GM12865 (cell line): ENCODE data around the gene PPT2.
"Not testable (repeated sequence)": the region's sequence is repeated elsewhere in the genome, so short reads cannot be mapped to it uniquely, and the experiment has no call there.

Experiments
- DNase-seq: peaks from one replicate; pipeline ENCODE4 v3.0.0; 2010; ENCODE audit warnings: low read depth
- H3K4me3 ChIP-seq: 2 replicates; pipeline ENCODE4 v1.5.1; 2011; ENCODE audit warnings: mild to moderate bottlenecking, low read depth, low read length, control low read depth
- CTCF ChIP-seq: IDR thresholded peaks from 2 replicates; pipeline ENCODE4 v1.5.1; 2011; ENCODE audit warnings: low read length, control low read depth, low read depth, inconsistent platforms; ENCODE audit not compliant: insufficient read depth; ENCODE audit errors: missing control alignments

Gene PPT2

GRCh38 chr6:32203426-32204267, 49.7 kb downstream of the PPT2 start:
- TF ChIP-seq CTCF: no peak
- DNase-seq: no peak
- no peak overlapping the region for H3K4me3 ChIP-seq

GRCh38 chr6:32204268-32204715, 50.4 kb downstream of the PPT2 start:
- no peak for DNase-seq
- no peak for TF ChIP-seq CTCF
- H3K4me3 ChIP-seq: no peak overlapping the region

- H3K4me3 ChIP-seq: no peak overlapping the region
- no peak for DNase-seq
- no peak for TF ChIP-seq CTCF
Measured at GRCh38 chr6:32208996-32209395, 55.1 kb downstream of the PPT2 start.

- TF ChIP-seq CTCF: no peak
- no peak overlapping the region for H3K4me3 ChIP-seq
- no peak for DNase-seq
Measured at GRCh38 chr6:32210191-32210601, 56.3 kb downstream of the PPT2 start.

GRCh38 chr6:32211432-32211831, 57.5 kb downstream of the PPT2 start:
- not testable (repeated sequence) for DNase-seq, H3K4me3 ChIP-seq

GRCh38 chr6:32212076-32212760, 58.3 kb downstream of the PPT2 start:
- DNase-seq: no peak
- no peak overlapping the region for H3K4me3 ChIP-seq
- no peak for TF ChIP-seq CTCF
